GM20000 (cell line): ENCODE results near the gene C8G.

ENCODE experiments used
- DNase-seq: peaks from one replicate; pipeline ENCODE4 v3.0.0; 2012; ENCODE audit warnings: low spot score
- CTCF ChIP-seq: IDR thresholded peaks from 2 replicates; pipeline ENCODE4 v1.5.1; 2012; ENCODE audit warnings: mild to moderate bottlenecking, control low read depth; ENCODE audit errors: extremely low read depth, missing control alignments

The C8G gene

GRCh38 chr9:136920734-136921231 is 24.3 kb upstream of the C8G start:
- DNase-seq = no peak
- no peak for TF ChIP-seq CTCF

DNA sequence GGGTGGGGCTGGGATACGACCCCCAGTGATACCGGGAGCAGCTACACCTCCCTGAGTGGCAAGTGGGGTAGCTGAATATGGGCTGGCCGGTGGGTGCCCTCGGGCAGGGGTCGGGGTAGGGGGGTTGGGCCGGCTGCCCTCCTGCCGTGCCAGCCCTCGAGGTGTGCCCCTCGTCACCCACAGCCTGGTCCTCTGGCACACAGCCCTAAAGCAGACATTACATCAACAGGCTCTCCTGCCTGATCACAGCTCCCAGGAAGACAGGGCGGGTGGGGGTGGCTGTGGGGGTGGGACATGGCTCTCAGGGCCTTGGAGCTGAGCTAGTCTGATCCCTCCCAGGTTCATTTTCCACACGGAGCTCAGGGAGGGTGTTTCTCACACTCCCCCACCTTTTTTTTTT is 23.7 kb upstream of the C8G start:
- TF ChIP-seq CTCF = no peak
- no peak for DNase-seq

DNA sequence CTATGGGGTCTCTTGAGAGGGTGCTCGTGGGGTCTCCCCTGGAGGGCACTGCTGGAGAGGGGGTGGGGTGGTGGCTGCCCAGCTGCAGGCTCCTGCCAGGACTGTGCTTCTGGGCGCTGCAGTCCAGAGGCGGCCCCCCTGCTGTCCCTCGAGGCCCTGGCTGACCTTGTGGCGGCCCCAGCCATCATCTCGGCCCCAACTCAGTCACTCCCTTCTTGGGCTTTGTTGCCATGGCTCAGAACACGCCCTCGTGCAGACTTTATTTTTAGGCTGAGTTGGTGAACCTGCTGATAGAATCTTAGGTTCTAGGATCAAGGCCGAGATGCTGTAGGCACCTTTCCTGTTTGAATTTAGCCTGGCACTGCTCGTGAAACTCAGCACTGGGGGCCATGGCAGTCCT is 23.3 kb upstream of the C8G start:
- no peak for DNase-seq
- no peak for TF ChIP-seq CTCF

DNA sequence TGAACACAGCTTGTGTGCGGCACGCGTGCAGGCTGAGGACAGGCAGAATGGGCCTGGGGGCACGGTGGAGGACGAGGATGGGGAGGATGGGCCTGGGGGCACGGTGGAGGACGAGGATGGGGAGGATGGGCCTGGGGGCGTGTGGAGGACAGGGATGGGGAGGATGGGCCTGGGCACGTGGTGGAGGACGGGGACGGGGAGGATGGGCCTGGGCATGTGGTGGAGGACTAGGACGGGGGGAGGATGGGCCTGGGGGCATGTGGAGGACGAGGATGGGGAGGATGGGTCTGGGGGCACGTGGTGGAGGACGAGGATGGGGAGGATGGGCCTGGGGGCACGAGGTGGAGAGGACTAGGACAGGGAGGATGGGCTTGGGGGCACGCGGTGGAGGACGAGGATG is 22.5 kb upstream of the C8G start:
- DNase-seq = no peak
- no peak for TF ChIP-seq CTCF

- DNase-seq = no peak
- TF ChIP-seq CTCF = no peak
Measured at GRCh38 chr9:136923881-136924280, 21.2 kb upstream of the C8G start.

- no peak for TF ChIP-seq CTCF
- DNase-seq = no peak
Measured at GRCh38 chr9:136925414-136926153, 19.5 kb upstream of the C8G start.

- no peak for TF ChIP-seq CTCF
- no peak for DNase-seq
Measured at GRCh38 chr9:136926154-136926704, 18.8 kb upstream of the C8G start.
